ENCODE measurements around the gene ID3. TPM values are rescaled to one million over a fixed set of nuclear protein-coding genes. Genes with fewer than 3 reads are reported as not detected.
A peak's percentile ranks its signal among the peaks of the same experiment; 100 is the strongest.
"Not testable (repeated sequence)": the region's sequence is repeated elsewhere in the genome, so short reads cannot be mapped to it uniquely, and the experiment has no call there.

The ID3 gene
- total RNA-seq, 1 donor from 2014 or later = 40.9 TPM

DNA sequence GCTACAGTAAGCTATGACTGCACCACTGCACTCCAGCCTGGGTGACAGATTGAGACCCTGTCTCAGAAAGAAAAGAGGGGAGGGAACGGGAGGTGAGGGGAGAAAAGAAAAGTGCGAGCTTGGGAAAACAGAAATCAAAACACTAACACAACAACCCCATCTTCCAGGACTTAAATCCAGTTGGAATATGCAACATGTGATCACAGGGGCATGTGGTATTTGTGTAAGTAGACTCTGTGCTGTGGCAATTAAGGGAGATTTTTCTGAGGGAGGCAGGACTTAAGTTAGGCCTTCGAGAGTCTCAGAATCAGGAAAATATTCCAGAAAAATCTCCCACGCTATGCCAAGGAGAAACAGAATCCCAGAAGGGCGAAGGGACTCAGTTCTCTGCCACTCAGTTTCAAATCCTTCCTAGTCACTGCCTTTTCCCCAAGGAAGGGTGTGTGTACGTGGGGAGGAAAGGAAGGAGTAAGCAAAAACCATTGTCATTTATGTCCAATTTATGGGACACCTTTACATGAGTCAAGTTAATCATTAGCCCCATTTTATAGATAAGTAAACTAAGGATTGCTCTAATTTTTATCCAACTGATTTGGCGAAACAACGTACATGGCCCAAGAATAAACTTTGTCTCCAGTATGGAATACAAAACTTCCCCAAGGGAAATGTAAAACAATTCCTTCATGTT is 12.3 kb downstream of the ID3 start:
- Mint-ChIP-seq H3K36me3 (ENCODE audit: low read depth) (no peaks in the 10 kb centered on the region), H3K9me3 (no peaks in the 10 kb centered on the region), H3K4me3 (no peak overlapping the region), H3K4me1 (peaks cover 12% of the 10 kb centered on the region), H3K27ac (ENCODE audit: unreplicated experiment) (peak overlapping the region; percentile 75), H3K27me3 (ENCODE audit: low read depth) (no peaks in the 10 kb centered on the region)
- no peak for DNase-seq (ENCODE audit: low read depth, low spot score)
- no peak for TF ChIP-seq CTCF (conservative IDR thresholded peaks at IDR 0.05)

DNA sequence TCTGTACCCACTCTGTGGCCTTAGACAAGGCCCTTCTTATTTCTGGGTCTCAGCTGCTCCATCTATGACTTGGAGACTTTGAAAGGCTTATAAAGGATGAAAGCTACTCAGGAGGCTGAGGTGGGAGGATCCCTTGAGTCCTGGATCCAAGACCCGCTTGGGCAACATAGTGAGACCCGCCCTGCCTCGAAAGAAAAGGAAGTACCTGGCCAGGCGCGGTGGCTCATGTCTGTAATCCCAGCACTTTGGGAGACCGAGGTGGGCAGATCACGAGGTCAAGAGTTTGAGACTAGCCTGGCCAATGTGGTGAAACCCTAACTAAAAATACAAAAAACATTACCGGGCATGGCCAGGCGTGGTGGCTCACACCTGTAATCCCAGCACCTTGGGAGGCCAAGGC is 13.4 kb downstream of the ID3 start:
- no peaks in the 10 kb centered on the region for H3K27me3 Mint-ChIP-seq (ENCODE audit: low read depth)
- peaks cover 12% of the 10 kb centered on the region for H3K4me1 Mint-ChIP-seq
- no peaks in the 10 kb centered on the region for H3K9me3 Mint-ChIP-seq
- H3K36me3 Mint-ChIP-seq (ENCODE audit: low read depth) = no peaks in the 10 kb centered on the region
- no peak overlapping the region for H3K27ac Mint-ChIP-seq (ENCODE audit: unreplicated experiment)
- no peak for DNase-seq (ENCODE audit: low read depth, low spot score)
- TF ChIP-seq CTCF (conservative IDR thresholded peaks at IDR 0.05) = no peak
- H3K4me3 Mint-ChIP-seq = no peak overlapping the region

DNA sequence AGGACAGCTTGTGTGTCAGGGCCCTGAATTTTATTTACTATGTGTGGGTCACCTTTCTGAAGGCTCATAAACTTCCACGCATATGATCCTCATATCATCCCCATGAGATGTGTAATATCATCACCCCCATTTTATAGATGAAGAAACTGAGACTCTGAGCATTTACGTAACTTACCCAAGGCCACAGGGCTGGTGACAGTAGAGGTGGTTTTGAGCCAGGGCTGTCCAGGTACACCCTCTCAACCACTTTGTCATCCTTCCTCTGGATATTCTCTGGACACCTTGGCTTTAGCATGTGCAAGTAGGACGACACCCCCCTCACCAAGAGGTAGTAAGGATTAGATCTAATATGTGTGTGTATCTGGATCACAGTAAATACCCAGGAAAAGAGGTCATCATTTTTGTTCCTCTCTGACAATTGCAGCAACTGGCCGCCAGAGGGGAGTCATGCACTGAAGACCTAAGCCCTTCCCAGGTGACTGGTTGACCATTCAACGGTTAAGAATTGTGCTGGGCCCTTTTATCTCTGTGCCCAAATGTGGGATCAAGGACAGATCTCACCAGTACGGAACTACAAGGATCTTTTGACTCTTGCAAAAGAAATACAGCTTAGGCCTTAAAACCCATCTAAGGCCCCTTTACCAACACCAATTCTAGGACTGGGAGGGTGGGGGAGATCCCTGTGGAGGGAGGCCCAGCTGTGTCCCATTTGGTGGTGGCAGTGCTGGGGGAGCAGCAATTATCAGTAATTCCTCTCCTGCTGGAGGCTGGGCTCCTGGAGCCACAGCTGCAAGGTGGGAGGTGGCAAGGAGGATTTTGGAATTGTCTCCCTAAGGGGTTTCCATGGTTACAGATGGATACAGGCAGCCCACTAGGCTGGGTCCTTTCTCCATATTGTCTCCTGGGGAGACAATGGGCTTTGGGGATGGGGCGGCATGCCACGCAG is 14.6 kb downstream of the ID3 start:
- H3K4me3 Mint-ChIP-seq = no peak overlapping the region
- H3K27ac Mint-ChIP-seq (ENCODE audit: unreplicated experiment) = no peak overlapping the region
- TF ChIP-seq CTCF (conservative IDR thresholded peaks at IDR 0.05) = peak; percentile 96
- DNase-seq (ENCODE audit: low read depth, low spot score) = peak; percentile 74
- H3K27me3 Mint-ChIP-seq (ENCODE audit: low read depth) = peaks cover 3% of the 10 kb centered on the region
- H3K36me3 Mint-ChIP-seq (ENCODE audit: low read depth) = no peaks in the 10 kb centered on the region
- peaks cover 15% of the 10 kb centered on the region for H3K4me1 Mint-ChIP-seq
- H3K9me3 Mint-ChIP-seq = no peaks in the 10 kb centered on the region

DNA sequence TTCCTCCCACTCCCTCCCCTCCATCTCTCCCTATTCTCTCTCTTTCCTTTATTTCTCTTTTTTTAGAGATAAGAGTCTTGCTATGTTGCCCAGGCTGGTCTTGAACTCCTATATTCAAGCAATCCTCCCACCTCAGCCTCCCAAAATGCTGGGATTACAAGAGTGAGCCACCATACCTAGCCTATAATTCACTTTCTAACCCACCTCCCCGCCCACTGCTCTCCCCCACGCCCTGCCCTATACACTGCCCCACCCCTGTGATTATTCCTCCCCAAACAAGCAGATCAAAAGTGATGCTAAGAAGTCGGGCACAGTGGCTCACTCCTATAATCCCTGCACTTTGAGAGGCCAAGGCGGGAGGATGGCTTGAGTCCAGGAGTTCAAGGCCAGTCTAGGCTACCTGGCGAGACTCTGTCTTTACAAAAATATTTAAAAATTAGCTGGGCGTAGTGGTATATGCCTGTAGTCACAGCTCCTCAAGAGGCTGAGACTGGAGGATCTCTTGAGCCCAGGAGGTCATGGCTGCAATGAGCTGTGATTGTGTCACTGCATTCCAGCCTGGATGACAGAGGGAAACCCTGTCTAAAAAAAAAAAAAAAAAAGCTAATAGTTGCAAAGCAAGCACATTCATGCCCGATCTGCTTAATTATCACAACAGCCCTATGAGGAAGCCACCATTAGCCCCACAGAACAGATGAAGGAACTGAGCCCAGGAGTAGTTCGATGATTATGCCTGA is 15.4 kb downstream of the ID3 start:
- no peaks in the 10 kb centered on the region for H3K9me3 Mint-ChIP-seq
- DNase-seq (ENCODE audit: low read depth, low spot score) = no peak
- H3K27me3 Mint-ChIP-seq (ENCODE audit: low read depth) = peaks cover 4% of the 10 kb centered on the region
- H3K4me3 Mint-ChIP-seq = no peak overlapping the region
- no peaks in the 10 kb centered on the region for H3K36me3 Mint-ChIP-seq (ENCODE audit: low read depth)
- H3K4me1 Mint-ChIP-seq = peaks cover 13% of the 10 kb centered on the region
- TF ChIP-seq CTCF (conservative IDR thresholded peaks at IDR 0.05) = no peak
- H3K27ac Mint-ChIP-seq (ENCODE audit: unreplicated experiment) = no peak overlapping the region

DNA sequence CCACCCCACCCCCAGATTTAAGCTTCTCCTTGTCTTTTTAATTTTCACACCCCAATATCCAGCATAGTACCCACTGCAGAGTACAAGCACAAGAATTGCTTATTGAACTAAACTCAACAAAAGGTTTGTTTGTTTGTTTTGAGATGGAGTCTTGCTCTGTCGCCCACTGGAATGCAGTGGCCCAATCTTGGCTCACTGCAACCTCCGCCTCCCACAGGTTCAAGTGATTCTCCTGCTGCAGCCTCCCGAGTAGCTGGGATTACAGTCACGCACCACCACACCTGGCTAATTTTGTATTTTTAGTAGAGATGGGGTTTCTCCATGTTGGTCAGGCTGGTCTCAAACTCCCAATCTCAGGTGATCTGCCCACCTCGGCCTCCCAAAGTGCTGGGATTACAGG is 16.4 kb downstream of the ID3 start:
- H3K4me1 Mint-ChIP-seq = peaks cover 11% of the 10 kb centered on the region
- not testable (repeated sequence) for DNase-seq (ENCODE audit: low read depth, low spot score); H3K9me3 Mint-ChIP-seq; H3K27ac Mint-ChIP-seq (ENCODE audit: unreplicated experiment); H3K27me3 Mint-ChIP-seq (ENCODE audit: low read depth); H3K36me3 Mint-ChIP-seq (ENCODE audit: low read depth); H3K4me3 Mint-ChIP-seq

All from neural crest cell (in vitro differentiated cells).